HL-60 (cell line): ENCODE measurements around the gene GLI3.

Experiments
- DNase-seq, 2 experiments: peaks; one replicate each; pipeline ENCODE4 v3.0.0-alpha.2; 2010 to 2020; ENCODE audit warnings: low read depth in 1 of 2, low spot score in 1 of 2
- H3K27ac ChIP-seq: fragments of 250-450 bp; sonication (Bioruptor Pico); replicated peaks from 2 replicates; pipeline ENCODE4 v1.5.1; 2020; ENCODE audit warnings: mild to moderate bottlenecking, moderate library complexity
- H3K27me3 ChIP-seq: fragments of 250-450 bp; sonication (Bioruptor Pico); 2 replicates; pipeline ENCODE4 v1.5.1; 2021; ENCODE audit warnings: mild to moderate bottlenecking, moderate library complexity; ENCODE audit not compliant: insufficient read depth, poor library complexity, severe bottlenecking
- H3K4me3 ChIP-seq: replicated peaks from 2 replicates; pipeline ENCODE4 v1.5.1; 2011; ENCODE audit warnings: mild to moderate bottlenecking, control low read depth, low read length; ENCODE audit not compliant: insufficient read depth
- GABPA ChIP-seq: IDR thresholded peaks from 2 replicates; pipeline ENCODE4 v1.6.1; 2012; ENCODE audit warnings: low read depth
- POLR2AphosphoS5 ChIP-seq: IDR thresholded peaks from 2 replicates; pipeline ENCODE4 v1.6.1; 2012; ENCODE audit warnings: low read depth
- SPI1 ChIP-seq: IDR thresholded peaks from 2 replicates; pipeline ENCODE4 v1.6.1; 2012; ENCODE audit warnings: low read depth, mild to moderate bottlenecking, borderline replicate concordance
- TF ChIP-seq, protein P1 (sequence below): IDR thresholded peaks from one replicate; pipeline ENCODE4 v1.5.1; 2011; ENCODE audit warnings: low read length, control low read depth, inconsistent platforms; ENCODE audit not compliant: insufficient read depth
- TF ChIP-seq, protein P2 (sequence below): IDR thresholded peaks from 2 replicates; pipeline ENCODE4 v1.6.1; 2012; ENCODE audit warnings: low read depth; ENCODE audit not compliant: insufficient replicate concordance

Gene GLI3

DNA sequence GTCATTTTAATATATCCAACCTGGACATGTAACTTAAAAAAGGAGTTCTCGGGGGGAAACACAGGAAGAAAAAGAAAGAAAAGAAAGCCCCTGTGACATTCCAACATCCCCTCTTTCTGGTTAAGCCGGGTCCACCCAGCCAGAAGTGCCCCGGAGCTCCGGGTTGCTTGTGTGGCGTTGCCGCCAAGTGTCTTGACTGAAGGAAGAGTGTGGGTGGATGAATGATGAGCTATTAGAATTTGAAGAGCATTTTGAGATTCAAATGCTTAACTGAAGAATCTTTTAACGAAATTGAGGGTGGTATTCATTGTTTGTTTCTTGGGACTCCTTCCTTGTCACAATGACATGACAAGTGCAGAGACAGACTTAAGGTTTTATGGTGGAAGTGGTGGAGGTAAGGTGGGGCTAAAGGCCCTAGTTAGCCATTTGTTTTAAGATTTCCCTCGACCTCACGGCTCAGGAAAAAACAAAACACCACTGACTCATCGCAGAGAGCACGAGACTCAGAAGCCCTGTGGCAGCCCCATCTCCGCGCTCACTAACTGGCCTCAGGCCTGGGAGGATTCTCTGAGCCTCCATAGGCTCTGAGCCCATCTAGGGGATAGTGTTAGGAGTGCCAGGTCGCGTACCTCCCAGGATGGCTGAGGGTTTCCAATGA, 1.8 kb upstream of the GLI3 start:
- no peak for DNase-seq
- H3K27me3 ChIP-seq: peaks cover 53% of the 10 kb centered on the region
- H3K4me3 ChIP-seq: no peak overlapping the region
- TF ChIP-seq, protein P1, sequence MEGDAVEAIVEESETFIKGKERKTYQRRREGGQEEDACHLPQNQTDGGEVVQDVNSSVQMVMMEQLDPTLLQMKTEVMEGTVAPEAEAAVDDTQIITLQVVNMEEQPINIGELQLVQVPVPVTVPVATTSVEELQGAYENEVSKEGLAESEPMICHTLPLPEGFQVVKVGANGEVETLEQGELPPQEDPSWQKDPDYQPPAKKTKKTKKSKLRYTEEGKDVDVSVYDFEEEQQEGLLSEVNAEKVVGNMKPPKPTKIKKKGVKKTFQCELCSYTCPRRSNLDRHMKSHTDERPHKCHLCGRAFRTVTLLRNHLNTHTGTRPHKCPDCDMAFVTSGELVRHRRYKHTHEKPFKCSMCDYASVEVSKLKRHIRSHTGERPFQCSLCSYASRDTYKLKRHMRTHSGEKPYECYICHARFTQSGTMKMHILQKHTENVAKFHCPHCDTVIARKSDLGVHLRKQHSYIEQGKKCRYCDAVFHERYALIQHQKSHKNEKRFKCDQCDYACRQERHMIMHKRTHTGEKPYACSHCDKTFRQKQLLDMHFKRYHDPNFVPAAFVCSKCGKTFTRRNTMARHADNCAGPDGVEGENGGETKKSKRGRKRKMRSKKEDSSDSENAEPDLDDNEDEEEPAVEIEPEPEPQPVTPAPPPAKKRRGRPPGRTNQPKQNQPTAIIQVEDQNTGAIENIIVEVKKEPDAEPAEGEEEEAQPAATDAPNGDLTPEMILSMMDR: no peak
- TF ChIP-seq SPI1 (no peak), POLR2AphosphoS5 (no peak), GABPA (no peak)
- TF ChIP-seq, protein P2, sequence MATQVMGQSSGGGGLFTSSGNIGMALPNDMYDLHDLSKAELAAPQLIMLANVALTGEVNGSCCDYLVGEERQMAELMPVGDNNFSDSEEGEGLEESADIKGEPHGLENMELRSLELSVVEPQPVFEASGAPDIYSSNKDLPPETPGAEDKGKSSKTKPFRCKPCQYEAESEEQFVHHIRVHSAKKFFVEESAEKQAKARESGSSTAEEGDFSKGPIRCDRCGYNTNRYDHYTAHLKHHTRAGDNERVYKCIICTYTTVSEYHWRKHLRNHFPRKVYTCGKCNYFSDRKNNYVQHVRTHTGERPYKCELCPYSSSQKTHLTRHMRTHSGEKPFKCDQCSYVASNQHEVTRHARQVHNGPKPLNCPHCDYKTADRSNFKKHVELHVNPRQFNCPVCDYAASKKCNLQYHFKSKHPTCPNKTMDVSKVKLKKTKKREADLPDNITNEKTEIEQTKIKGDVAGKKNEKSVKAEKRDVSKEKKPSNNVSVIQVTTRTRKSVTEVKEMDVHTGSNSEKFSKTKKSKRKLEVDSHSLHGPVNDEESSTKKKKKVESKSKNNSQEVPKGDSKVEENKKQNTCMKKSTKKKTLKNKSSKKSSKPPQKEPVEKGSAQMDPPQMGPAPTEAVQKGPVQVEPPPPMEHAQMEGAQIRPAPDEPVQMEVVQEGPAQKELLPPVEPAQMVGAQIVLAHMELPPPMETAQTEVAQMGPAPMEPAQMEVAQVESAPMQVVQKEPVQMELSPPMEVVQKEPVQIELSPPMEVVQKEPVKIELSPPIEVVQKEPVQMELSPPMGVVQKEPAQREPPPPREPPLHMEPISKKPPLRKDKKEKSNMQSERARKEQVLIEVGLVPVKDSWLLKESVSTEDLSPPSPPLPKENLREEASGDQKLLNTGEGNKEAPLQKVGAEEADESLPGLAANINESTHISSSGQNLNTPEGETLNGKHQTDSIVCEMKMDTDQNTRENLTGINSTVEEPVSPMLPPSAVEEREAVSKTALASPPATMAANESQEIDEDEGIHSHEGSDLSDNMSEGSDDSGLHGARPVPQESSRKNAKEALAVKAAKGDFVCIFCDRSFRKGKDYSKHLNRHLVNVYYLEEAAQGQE: no peak
- no peak overlapping the region for H3K27ac ChIP-seq

DNA sequence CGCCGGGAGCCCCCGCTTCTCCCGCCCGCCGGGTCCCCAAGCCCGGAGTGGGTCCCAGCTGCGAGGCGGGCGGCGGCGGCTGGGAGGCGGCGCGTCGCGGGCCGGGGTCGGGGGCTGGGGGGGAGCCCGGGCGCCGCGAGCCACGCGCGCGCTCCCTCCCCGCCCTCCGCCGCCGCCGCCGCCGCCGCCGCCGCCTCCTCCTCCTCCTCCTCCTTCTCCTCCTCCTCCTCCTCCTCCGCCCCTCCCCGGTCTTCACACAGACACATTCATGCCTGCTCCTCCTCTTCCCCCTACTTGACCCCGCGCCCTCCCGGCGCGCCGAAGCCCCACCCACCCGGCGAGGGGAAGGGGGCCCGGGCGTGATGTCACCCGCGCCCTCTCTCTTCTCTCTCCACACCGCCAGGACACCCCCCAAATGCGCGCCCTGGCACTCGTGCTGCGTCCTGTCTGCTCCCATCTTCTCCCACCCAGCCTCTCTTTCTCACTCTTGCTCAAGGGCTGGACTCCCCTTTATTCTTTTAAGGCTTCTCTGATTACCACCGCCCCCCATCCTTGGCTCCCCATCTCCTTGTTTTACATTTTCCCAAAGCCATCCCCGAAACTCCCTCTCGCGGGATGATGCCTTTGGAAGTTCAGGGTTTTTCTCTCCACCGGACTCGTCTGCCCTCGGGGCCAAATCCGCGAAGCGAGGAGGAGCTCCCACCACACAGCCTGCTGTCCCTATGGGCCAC, 967 bp upstream of the GLI3 start:
- TF ChIP-seq SPI1: no peak
- no peak for TF ChIP-seq POLR2AphosphoS5
- TF ChIP-seq, protein P1: no peak
- TF ChIP-seq, protein P2: no peak
- no peak for TF ChIP-seq GABPA
- no peak for DNase-seq
- H3K27me3 ChIP-seq: peaks cover 53% of the 10 kb centered on the region
- no peak overlapping the region for H3K27ac ChIP-seq
- peak overlapping the region; percentile 53 for H3K4me3 ChIP-seq

DNA sequence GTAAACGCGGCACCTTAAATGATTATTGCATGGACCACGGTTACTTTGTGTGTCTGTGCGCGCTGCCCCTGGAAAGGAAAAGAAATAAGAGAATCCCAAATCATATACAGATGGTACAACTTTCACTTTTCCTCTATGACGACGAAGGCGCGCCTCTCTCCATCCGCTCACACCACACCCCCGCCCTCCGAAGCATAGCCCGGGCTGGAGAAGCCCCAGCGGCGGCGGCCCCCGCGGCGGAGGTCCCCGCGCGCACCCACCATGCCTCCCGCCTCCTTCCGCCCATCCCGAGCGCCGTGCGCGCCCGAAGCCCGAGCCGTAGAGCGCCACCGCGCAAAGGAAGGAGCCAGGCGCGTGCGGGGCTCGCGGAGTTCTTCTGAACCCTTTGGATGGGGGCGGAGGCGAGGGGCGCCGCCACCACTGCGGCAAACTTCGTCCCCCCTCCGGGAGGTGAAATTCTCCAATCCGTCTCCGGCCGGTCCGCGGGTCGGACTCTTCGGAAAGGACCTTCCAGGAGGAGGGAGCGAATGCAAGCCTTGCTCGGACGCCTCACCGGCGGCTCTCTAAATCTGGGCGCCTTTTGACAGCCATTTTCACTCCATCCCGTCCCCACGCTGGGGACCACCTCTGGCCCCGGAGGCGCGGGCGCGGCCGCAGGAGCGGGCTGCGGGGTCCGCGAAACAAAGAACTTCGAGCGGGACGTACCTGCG, 588 bp downstream of the GLI3 start:
- peaks cover 55% of the 10 kb centered on the region for H3K27me3 ChIP-seq
- TF ChIP-seq GABPA: no peak
- H3K4me3 ChIP-seq: peak overlapping the region; percentile 40
- peak in 1 of 2 experiments; percentile 3 for DNase-seq
- H3K27ac ChIP-seq: no peak overlapping the region

DNA sequence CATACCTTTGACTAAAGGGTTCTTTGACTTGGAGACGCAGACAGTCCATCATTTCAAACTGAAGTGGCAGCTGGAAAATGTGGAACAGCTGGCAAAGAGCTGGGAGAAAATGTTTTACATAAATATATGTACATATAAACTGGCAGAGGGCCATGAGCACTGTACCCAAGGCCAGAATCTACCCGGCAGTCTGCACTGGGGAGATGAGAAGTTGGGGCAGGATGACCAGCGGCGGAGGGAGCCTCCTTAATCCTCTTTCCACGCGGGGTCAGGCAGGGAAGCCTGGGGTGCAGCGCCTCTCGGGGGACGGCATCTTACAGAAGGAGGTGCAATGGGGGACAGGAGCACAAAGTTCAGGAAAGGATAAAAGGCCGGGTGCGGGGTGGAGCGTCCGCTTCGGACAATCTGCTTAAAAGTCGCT, 1.3 kb downstream of the GLI3 start:
- H3K27ac ChIP-seq: no peak overlapping the region
- no peak for DNase-seq
- H3K27me3 ChIP-seq: peaks cover 55% of the 10 kb centered on the region
- no peak overlapping the region for H3K4me3 ChIP-seq
- TF ChIP-seq SPI1 (no peak), POLR2AphosphoS5 (no peak), GABPA (no peak)
- TF ChIP-seq, protein P1: no peak
- TF ChIP-seq, protein P2: no peak
